ENCODE measurements around the gene PI3.

The PI3 gene

GRCh38 chr20:45183084-45183483, 8.4 kb downstream of the PI3 start:
- no peak for DNase-seq (ENCODE audit: low read depth in 2 of 2, low spot score in 1 of 2)

DNA sequence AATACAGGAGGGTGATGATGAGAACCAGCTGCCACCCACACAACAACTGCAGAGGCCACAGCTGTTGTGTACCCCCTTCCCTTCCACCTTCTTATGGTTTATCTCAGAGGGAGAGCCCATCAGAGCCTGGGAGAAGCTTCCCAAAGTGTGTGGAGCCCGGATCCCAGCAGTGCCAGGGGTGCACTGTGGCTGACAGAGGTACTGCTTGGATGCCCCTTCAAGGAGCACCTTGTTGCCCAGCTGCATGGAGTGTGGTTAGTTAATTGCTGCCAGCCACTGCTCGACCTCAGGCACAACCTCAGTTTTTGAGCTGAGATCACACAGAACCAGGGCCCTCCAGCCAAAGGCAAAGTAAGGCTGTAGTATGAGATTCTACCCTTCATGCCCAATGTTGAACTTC, 13.0 kb downstream of the PI3 start:
- no peak for DNase-seq (ENCODE audit: low read depth in 2 of 2, low spot score in 1 of 2)

- DNase-seq (ENCODE audit: low read depth in 2 of 2, low spot score in 1 of 2) = no peak
Measured at GRCh38 chr20:45189067-45189609, 14.4 kb downstream of the PI3 start.

DNA sequence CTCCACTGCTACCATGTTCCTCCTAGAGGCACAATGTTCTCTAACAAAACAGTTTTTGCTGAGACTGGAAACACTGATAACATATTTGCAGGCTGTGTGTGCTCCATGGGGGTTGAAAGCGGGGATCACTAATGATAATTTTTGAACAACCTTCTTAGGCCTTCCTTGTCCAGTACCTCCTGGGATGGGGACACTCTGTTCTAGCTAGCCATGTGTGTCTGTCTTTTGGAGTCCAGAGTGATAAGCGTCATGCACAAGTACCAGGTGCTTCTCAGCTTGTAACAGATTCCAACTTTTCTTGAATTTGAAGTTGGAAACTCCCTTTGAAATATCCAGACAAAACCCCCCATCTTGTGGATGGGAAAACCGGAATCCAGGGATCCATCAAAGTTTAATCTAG, 15.2 kb downstream of the PI3 start:
- no peak for DNase-seq (ENCODE audit: low read depth in 2 of 2, low spot score in 1 of 2)

DNA sequence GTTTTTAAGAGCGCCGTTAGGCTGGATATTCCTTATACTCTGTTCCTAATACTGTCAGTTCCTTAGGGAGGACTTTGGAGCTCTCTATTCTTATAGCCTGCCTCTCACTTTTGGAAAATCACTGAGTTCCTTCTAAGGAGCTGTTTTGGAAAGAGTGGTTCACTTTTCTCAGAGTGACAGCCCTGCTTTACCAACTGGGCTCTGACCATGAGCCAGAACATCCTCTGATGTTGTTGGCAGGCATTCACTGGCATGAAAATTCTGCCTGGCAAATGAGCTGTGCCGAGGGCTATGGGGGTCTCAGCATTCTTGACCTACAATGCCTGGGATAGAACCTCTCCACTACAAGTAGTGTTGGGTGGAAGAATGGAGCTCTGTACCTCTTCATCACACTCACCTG, 17.2 kb downstream of the PI3 start:
- DNase-seq (ENCODE audit: low read depth in 2 of 2, low spot score in 1 of 2) = no peak

DNA sequence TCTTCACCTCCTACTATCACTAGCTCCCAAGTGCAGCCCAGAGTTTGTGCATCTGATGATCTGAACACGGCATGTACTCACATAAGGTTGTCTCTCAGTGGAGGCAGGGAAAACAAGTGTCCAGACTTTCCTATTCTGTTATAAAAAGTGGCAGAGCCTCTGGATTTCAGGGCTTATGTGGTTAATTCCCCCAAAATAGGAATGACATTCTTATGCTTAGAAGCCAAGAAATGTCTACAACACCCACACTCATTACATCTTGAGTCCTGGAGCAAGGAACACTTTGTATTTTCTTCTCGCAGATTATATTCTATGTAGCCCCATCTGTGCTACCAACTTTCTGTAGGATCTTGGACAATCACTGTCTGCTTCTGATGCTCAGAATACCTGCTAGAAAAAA, 18.6 kb downstream of the PI3 start:
- DNase-seq (ENCODE audit: low read depth in 2 of 2, low spot score in 1 of 2) = no peak

- DNase-seq (ENCODE audit: low read depth in 2 of 2, low spot score in 1 of 2) = no peak
Measured at GRCh38 chr20:45206725-45207124, 32.0 kb downstream of the PI3 start, which contains the start of gene SEMG1. Gene SEMG1, plus strand, starts transcription at chr20:45207033. Its CDS starts 21 bp downstream, at chr20:45207054.

DNA sequence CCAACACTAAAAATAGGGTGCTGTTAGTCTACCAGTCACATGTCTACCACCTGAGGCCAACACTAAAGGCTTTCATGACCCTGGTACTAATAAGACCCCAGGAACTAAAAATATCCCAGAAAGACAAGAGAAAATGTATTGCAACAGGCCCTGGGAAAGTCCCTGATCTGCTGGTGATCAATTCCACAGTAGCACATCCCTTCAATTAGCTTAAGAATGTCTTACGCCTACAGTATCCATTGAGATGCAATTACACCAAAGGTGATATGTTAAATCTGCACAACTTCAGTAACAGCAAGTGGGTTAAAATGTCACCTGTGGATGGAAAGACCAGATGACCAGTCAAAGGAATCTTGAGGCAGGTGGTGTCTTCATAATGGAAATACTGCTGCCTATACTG, 35.2 kb downstream of the PI3 start:
- DNase-seq (ENCODE audit: low read depth in 2 of 2, low spot score in 1 of 2) = no peak

GRCh38 chr20:45211569-45212474, 37.1 kb downstream of the PI3 start:
- DNase-seq (ENCODE audit: low read depth in 2 of 2, low spot score in 1 of 2) = no peak

GRCh38 chr20:45212836-45213235, 38.1 kb downstream of the PI3 start:
- no peak for DNase-seq (ENCODE audit: low read depth in 2 of 2, low spot score in 1 of 2)

GRCh38 chr20:45218124-45218523, 43.4 kb downstream of the PI3 start:
- no peak for DNase-seq (ENCODE audit: low read depth in 2 of 2, low spot score in 1 of 2)

DNA sequence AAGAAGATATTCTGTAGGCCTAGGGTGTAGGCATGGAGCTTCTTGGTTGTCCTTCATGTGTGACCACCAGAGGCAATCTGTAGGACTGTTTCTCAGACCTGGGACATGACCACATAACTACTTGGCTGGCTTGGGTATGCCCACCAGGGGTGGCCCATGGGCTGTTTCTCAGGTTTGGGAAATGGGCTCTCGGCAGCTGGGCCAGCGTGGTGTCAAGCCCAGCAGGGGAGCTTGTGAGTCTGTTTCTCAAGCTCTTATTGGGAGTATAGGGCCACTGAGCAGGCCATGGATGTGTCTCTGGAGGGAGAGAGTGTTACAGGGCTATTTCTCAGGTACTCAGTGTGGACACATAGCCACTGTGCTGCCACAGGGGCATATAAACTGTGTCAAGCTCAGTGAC, 43.9 kb downstream of the PI3 start:
- no peak for DNase-seq (ENCODE audit: low read depth in 2 of 2, low spot score in 1 of 2)

GRCh38 chr20:45221076-45221475, 46.4 kb downstream of the PI3 start, which contains the start of gene SEMG2:
Gene SEMG2, plus strand, starts transcription at chr20:45221373. Its CDS starts 17 bp downstream, at chr20:45221390.
- no peak for DNase-seq (ENCODE audit: low read depth in 2 of 2, low spot score in 1 of 2)

DNA sequence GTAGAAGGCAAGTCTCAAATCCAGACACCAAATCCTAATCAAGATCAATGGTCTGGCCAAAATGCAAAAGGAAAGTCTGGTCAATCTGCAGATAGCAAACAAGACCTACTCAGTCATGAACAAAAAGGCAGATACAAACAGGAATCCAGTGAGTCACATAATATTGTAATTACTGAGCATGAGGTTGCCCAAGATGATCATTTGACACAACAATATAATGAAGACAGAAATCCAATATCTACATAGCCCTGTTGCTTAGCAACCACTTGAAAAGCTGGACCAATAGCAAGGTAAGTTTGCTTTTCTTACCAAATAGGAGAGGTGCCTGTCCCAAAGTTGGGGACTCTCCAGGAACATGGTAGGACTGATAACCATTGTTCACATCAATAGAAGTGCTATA, 48.4 kb downstream of the PI3 start:
- DNase-seq (ENCODE audit: low read depth in 2 of 2, low spot score in 1 of 2) = no peak

All from stimulated activated CD8-positive, alpha-beta memory T cell treated with anti-CD3 and anti-CD28 coated beads, Interleukin-4, amount 100 ng/mL, for 4 hours (primary cell).